HFF-Myc (cell line): Measurements from ENCODE around the gene GLUL.
"Not testable (repeated sequence)": the region's sequence is repeated elsewhere in the genome, so short reads cannot be mapped to it uniquely, and the experiment has no call there.

ENCODE experiments used
- DNase-seq: peaks from one replicate; pipeline ENCODE4 v3.0.0-alpha.2; 2011; ENCODE audit warnings: low read depth; ENCODE audit errors: extremely low read depth
- H3K4me3 ChIP-seq: replicated peaks from 2 replicates; pipeline ENCODE4 v1.5.1; 2011; ENCODE audit warnings: low read depth, mild to moderate bottlenecking, control low read depth, low read length
- TF ChIP-seq, protein P1 (sequence below): IDR thresholded peaks from 2 replicates; pipeline ENCODE4 v1.5.1; 2012; ENCODE audit warnings: mild to moderate bottlenecking, low read depth, low read length, control low read depth; ENCODE audit errors: missing control alignments

The GLUL gene

DNA sequence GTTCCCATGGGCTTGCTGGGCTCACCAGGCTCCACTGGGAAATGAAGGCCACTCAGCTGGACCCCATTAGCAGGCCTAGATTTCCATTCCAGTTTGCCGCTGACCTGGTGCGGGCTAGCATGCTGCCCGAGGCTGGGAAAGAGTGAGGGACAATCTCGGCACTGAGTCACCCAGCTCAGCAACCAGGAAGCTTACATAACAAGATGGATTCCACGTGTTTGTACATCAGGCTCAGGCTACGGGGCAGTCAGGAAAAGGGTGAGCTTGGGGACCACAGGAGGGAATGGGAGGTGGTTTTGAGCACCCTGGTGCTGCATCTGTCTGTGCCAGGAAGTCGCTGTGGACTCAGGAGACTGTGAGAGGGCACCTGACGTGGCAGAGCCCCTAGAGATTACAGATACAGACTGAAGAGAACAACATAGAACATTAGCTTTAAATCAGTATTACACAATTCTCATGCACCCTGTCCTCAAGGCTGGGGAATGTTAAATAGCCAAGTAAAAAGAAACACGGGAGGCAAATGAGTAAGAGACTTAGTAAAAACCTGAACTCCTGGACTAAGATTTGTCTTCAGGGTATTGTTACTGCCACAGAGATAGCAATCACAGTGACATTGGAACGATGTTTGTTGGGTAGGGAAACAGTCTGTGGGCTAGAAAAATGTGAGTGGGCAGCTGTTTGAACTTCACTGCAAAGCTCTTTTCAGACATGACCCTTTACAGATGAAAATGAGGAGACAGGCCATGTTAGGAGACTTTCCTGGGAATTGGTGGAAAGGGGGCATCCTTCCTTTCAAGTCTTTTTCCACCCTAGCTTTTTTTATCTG, 51.1 kb downstream of the GLUL start:
- DNase-seq, result peak; percentile 41
- TF ChIP-seq, protein P1, sequence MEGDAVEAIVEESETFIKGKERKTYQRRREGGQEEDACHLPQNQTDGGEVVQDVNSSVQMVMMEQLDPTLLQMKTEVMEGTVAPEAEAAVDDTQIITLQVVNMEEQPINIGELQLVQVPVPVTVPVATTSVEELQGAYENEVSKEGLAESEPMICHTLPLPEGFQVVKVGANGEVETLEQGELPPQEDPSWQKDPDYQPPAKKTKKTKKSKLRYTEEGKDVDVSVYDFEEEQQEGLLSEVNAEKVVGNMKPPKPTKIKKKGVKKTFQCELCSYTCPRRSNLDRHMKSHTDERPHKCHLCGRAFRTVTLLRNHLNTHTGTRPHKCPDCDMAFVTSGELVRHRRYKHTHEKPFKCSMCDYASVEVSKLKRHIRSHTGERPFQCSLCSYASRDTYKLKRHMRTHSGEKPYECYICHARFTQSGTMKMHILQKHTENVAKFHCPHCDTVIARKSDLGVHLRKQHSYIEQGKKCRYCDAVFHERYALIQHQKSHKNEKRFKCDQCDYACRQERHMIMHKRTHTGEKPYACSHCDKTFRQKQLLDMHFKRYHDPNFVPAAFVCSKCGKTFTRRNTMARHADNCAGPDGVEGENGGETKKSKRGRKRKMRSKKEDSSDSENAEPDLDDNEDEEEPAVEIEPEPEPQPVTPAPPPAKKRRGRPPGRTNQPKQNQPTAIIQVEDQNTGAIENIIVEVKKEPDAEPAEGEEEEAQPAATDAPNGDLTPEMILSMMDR, result no peak
- H3K4me3 ChIP-seq, result no peak overlapping the region

DNA sequence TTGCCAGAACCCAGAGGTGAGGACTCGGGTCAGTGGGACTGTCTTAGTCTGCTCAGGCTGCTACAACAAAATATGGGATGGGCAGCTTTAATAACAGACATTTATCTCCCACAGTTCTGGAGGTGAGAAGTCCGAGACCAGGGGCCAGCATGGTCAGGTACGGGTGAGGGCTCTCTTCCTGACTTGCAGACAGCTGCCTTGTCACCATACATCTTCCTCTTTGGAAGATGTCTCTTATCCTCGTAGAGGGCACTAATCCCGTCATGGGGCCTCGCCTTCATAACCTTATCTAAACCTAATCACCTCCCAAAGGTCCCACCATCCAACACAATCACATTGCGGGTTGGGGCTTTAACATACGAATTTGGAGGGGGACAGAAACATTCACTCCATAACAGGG, 51.9 kb downstream of the GLUL start:
- TF ChIP-seq, protein P1, result no peak
- no peak for DNase-seq

DNA sequence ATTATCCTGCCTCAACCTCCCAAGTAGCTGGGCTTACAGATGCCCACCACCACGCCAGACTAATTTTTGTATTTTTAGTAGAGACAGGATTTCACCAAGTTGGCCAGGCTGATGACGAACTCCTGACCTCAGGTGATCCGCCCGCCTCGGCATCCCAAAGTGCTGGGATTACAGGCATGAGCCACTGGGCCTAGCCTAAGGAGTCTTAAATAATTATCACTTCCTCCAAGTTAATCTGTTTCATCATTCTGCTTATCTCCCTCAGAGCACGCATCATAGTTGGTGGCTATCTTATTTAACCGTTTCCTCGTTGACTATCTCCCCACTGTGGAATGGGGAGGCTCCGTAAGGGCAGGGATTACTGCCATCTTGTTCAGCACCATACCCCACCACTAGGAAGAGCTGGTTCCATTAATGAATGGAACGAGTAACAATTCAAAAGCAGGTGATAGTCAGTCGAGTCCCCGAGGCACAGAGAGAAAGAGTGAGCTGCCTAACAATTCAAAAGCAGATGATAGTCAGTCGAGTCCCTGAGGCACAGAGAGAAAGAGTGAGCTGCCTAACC, 52.7 kb downstream of the GLUL start:
- TF ChIP-seq, protein P1, result no peak
- DNase-seq, result no peak

More for the DNA sequence above, 51.9 kb downstream of the GLUL start:
- no peak overlapping the region for H3K4me3 ChIP-seq

DNA sequence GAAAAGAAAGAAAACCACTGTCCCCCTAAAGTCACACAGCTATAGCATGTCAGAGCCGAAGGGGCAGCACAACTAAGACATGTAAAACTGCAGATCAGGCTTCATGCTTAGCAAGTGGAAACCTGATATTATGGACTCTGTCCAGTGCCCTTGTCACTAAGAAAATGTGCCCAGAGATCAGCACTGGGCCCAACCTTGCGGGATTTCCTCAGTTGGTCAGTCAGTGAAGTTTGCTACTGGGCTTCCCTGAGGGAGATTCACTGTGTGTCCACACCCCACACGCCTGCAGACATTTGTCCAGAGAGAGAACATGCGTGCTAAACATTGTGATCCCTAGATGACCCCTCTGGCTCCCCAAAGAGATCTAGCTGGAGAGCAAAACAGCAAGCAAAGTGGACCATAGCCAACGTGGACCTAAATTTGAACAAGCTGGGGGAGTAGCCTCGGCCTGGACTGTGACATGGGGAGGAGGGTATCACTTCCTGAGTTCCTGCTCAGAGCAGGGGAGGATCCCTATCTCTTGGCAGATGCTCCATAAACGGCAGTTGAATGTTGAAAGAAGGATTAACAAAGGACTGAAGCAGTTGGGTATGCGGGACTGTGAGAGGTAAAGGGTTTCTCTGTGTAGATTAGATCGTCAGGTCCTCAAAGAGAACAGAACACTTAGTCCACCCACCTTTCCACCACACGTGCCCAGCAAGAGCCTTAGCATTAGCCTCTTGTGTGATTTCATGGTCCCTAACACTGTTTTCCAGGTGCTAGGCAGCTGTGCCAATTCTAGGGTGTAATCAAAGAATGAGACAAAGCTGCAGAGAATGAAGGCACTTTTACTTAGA, 53.6 kb downstream of the GLUL start:
- DNase-seq, result no peak
- TF ChIP-seq, protein P1, result no peak
- H3K4me3 ChIP-seq, result no peak overlapping the region

More for the DNA sequence above, 52.7 kb downstream of the GLUL start:
- no peak overlapping the region for H3K4me3 ChIP-seq

DNA sequence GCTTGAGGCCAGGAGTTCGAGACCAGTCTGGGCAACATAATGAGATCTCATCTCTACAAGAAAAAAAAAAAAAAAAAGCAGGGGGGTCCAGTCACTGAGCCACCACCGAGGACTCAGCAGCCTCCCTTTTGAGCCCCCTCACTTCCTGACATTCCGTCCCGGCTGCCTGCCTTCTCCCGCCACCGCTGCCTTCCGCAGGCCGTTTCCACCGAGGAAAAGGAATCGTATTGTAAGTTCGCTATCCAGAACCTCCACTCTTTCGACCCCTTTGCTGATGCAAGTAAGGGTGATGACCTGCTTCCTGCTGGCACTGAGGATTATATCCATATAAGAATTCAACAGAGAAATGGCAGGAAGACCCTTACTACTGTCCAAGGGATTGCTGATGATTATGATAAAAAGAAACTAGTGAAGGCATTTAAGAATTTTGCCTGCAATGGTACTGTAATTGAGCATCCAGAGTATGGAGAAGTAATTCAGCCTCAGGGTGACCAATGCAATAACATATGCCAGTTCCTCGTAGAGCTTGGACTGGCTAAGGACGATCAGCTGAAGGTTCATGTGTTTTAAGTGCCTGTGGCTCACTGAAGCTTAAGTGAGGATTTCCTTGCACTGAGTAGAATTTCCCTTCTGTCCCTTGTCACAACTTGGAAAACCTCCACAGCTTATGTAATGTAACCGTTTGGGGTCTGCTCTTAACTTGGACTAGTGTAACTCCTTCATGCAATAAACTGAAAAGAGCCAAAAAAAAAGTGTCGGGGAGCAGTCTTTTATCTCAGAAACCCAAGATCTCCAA, 55.6 kb downstream of the GLUL start:
- H3K4me3 ChIP-seq, result no peak overlapping the region
- TF ChIP-seq, protein P1, result no peak
- no peak for DNase-seq

DNA sequence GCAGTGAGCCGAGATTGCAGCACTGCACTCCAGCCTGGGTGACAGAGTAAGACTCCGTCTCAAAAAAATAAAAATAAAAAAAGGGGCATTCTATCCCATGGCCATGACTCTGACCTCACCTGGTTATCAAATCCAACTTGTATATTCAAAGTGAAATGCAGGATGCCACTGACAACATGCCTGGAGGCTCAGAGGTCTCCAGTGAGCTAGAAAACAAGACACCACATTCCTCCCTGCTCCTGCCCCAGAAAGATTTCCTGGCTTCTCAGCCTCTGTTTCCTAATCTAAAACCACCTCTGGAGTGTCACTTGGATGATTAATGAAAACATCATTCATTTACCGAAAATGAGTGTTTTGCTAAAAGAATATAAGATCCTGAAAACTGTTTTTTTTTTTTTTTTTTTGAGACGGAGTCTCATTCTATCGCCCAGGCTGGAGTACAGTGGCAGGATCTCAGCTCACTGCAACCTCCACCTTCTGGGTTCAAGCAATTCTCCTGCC, 58.5 kb downstream of the GLUL start:
- DNase-seq, H3K4me3 ChIP-seq: not testable (repeated sequence)
